ENCODE data around the gene MEIS1.

DNA sequence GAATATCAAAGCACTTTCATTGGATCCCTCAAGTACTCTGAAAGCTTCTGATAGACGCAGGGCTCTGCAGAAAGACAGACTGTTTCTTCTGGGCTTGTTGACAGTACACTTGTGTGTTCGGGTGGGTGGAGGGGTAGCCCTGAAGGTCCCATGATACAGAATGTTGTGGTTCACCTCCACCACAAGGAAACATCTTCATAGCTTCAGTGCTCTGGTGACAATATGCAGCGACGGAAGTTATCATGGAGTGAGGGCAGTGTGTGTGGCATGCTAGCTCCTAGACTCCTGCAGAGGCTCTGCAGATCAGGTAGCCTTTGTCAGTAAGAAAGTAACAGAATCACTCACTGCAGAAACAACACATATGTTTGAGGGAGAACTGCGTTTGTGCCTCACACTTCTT, 90.7 kb downstream of the MEIS1 start:
- TF ChIP-seq EZH2 (IDR thresholded peaks at IDR 0.05; ENCODE audit: insufficient read depth, poor library complexity, severe bottlenecking) (no peak), EZH2phosphoT487 (IDR thresholded peaks at IDR 0.05; ENCODE audit: insufficient read depth, low read depth) (no peak)

All from GM23248 (cell line).